HG03066 (cell line): ENCODE results near the gene CCDC167.

Experiments
- ATAC-seq: cut with Tn5 transposase; IDR thresholded peaks from one replicate; pipeline ENCODE4 v1.9.1; 2021; ENCODE audit warnings: low read depth; ENCODE audit not compliant: unreplicated experiment

CCDC167 gene

DNA sequence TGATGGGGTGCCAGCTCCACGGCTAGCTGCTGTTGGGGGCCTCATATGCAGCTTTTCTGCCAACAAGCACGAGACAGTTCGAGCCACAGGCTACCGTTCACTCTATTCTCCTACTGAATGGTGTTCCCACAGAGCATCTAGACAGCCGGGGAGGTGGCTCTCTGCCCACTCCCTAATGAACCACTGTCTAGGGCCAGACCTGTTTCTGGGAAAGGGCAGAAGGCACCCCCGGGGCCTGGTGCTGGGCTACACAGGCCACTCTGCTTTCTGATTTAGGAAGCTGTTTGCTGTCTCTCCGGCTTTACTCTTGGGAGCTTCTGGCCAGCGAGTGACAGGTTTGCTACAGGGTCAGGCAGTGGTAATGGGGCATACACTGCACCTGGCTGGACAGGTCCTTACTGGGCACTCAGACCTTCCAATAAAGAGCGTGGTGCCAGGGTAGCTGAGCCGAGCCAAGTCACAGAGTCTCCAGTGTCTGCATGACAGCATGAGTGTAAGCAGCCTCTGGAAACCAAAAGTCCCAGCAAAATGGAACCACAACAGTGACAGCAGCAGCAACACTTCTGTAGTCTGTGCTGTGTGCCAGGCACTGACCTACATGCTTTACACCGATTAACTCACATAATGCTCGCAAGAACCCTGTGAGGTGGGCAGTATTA, 8.4 kb downstream of the CCDC167 start:
- ATAC-seq = no peak

DNA sequence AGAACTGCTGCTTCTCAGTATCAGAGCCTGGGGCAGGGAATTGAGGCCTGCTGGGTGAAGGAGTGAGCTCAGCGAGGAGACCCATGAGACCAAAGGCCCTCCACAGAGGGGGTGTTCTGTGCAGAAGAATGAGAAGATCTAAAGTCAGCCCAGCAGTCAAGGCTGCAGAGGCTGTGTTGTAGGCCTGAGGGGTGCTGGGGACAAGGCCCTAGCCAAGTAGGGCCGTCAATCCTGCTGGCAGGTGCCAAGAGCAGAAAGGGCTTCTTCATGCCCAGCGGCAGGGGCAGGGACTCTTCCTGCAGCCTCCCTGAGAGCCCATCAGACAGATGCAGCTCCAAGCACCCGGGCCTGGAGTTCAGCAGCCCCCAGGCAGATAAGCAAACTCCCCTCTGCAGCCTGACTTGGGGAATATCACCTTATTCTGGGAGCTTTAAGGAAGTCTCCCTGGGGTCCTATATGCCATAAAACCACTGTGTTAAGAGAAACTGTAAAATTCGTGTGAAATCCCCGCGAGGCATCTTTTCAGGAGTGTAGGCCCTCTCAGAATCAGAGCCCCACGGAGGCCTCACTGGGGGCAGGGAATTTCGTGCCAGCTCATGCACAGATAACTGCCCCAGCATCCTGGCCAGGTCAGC, 9.0 kb downstream of the CCDC167 start:
- no peak for ATAC-seq

DNA sequence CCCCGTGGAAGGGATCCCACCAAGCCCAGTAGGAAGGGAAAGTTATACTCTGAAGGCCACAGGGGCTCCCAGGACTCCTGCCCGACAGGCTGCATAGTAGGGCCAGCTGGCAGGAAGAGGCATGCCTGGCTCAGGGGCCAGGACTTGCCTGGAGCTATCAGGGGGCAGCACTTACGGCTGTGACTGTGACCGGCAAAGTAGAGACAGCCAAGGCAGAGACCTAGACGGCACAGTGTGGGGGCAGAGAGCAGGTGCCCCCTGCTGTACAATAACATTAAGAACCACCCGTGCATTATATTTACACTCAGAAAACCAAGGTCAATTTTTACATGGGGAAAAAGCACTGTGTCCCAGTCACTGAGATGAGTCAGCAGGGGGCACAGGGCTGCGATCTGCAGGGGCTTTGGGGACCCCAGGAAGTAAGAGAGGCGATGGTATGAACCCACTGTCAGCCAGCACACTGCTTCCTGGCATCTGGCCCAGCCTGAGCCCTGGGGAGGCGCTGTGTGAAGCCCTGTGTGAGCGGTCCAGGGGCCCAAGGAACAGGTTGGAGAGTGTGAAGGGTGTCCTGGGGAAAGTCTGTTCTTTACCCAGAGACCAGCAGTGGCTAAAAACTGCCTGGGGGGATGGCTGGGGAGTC, 9.9 kb downstream of the CCDC167 start:
- no peak for ATAC-seq

DNA sequence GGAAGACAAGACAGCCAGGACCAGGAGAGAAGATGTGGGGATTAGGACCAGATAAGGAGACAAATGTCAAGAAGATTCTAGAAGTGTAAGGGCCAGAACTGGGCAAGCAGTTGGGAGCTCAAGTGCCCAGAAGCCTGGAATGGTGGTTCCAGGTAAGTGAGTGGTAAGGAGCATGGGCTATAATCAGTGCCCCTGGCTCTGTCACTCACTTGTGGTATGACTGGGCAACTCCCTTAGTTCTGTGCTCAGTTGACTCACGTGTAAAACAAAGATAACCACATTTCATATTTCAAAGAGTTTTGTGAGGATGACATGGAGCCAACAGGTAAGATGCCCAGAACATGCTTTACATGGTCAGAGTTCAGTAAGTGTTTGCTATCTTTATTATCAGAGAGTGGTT, 11.2 kb downstream of the CCDC167 start:
- no peak for ATAC-seq

DNA sequence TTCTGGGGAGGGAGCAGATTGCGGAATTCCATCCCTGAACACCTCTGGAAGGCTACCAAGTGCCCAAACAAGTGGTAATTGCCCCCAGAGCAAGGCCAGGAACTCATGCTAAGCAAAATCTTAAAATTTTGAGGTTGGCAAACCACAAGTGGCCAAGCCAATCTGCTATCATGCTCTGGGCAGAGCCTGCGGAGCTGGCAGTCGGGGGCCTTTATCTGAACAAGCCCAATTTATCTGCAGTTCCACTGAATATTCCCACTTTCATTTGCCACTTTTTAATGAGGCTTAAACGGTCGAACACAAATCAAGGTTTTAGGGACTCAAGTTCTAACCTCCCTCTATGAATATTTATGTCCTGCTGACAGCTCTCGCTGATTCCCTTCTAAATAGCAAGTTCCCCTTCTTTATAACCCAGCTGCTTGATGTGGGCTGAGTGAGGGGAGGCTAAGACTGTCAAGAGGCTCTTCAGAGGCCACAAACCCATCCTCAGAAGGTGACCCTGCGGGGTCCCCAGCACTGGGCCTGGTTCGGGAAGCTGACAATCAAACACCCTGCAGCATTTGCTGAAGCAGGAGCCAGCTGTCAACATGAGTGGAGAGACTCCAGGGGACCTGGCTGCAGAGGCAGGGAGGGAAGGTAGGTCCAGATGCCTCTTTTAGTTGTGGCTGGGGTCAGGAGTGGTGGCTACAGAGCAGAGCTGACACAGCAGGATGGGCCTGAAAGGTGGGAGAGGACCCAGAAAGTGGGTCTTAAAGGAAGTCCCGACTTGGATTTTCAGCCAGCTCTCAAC, 11.9 kb downstream of the CCDC167 start:
- no peak for ATAC-seq

DNA sequence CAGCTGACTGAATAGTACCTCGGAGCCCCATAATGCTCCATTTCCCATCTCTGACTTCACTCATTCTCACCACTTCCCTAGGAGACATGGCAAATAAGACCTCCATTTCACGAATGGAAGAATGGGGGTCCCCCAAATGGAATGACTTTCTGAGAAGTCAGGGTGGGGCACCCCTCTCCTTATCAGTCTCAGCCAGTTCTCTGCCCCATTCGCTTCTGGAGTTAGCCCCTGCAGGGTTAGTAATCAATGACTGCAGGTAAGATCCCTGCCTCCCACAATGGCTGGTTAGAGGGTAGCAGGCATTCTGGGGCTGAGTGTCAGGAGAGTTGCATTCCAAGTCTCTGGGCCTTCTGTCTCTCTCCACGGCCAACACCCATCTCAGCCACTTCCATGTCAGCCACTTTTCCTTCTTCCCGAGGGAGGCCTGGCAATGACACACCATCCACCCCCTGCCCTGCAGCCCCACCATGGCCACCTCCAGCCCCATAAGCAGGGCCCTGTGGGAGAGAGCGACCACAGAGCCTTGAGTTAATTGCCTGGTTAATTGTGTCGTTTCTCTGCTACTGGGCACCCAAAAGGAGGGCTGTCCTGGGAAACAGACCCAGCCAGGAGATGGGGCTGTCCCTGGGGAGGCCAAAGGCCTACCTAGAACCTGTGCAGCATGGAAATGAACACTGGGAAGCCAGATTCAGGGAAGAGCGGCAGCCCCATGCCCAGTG, 13.4 kb downstream of the CCDC167 start:
- no peak for ATAC-seq

DNA sequence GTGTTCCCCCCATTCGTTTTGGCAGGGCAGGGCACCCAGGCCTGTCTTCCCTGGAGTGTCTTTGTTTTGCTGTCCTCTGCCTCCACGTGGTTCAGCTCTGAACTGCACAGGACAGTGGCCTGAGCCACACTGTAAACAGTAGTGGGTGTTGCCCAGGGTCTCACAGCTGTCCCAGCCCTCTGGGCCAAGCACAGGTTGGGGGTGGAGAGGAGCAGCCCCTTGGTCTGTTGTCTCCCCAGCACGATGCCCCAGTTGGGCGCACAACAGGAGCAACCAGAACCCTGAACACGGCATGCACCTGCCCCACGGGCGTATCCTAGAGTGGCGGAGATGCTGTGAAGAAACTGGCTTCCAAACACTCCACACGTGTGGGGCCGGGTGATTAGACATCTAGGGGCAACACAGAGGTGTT, 14.4 kb downstream of the CCDC167 start:
- ATAC-seq = no peak

DNA sequence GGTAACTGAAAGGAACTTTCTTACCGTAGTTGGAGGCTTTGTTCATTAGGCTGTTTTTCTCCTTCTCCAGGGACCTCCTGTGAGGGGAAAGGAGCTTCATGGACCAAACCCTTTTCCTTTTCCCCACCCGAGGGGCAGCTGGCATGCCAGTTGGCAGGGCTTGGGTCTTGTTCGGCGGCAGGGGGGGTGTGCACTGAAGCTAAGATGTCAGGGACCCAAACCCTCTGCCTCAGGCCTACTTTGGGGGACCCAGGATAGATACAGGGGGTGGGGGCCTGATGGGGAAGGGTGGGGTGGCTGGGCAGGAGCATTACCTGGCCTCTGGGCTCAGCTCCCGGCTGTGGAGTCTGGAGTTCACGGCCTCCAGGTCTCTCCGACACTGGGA, 14.9 kb downstream of the CCDC167 start:
- no peak for ATAC-seq

DNA sequence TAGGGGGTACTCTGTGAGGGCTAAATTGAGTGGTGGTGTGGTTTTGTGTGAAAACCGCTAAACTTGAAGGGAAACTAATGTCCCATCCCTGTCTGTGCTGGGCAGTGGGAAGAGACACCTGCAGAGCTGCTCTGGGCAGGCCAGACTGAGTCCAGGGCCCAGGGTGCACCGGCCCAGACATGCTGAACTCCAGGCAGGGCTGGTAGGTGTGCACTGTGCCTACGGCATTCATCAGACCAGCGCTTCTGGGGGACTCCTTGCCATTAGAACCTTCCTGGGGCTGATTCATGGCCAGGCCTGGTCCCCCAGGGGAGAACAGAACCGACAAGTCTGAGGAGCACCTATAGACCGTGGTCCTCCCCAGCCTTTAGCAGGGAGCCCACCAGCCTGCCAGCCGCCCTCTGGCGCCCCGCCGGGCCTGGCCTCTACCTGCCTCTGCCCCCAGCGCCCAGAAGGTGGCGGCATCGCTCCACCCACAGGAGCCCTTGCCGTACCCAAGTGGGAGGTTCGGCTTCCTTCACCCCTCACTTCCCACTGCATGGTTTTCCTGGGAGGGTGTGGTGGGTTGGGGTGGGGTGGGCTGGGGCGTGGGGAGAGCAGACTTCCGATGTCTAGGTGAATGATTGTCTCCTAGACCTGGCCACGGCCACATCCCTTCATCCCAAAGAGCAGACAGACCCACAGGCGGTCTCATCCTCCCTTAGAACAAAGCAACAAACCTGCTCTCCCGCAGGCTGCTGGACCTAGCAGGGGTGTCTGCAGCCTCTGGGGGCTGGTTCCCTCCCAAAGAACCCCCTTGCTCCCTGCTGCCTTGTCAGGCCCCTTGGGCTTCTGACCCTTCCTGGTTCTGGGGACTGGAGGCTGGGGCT, 15.5 kb downstream of the CCDC167 start:
- no peak for ATAC-seq

DNA sequence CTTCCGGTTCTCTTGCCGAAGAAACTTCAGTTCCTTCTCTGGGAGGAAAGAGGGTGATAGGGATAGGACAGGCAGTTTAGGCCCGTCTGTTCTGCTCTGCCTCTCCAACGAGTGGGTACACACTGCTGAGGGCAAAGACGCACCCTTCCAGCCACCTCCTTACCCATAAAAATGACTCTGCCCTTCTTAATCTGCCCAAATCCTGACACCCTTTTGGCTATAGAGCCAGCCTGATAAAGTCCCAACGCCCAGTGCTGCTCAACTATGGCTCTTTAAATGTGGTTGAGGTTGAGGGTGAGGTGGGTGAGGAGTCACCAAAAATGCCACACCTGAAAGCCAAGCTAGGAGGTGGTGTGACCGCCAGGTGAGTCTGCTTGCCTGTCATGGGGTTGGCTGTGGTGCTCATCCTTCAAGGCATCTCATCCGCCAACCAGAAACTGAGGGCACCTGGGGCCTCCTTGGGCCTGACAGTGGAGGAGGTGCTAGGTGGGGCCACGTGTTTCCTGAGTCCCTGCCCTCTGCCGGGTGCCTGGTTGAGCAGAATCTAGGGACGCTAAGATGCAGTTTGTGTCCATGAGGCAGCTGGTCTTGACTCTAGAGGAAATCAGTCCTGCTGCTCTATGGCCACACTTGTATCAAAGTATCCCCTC, 16.3 kb downstream of the CCDC167 start:
- no peak for ATAC-seq

DNA sequence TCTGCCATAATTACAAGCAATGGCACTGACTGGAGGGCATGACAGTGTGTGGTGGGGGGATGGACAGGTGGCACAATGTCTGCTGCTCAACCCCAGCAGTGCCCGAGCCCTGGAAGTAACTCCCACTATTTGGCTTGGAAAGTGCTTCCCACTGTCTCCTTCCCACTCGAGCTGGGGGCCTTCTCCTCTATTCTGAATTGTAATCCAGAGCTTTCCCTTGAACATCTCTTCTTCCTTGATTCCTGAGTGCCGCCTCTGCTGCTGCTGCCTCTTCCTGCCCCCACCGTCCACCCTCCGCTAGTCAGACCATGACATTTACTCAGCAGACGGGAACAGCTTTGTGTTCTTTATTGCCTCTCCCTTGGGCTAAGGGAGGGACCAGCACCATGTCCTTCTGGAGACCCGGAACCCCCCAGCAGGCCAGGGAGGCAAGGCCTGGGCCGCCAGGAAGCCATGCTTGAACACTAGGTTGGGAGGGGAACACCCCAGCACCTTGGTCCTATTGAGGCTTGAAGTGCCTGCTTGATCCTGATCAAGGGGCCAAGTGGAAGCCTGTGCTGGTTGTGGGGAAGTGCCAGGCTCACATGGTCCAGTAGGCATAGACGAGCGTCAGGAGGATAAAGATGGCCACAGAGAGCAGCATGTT, 17.0 kb downstream of the CCDC167 start:
- no peak for ATAC-seq

DNA sequence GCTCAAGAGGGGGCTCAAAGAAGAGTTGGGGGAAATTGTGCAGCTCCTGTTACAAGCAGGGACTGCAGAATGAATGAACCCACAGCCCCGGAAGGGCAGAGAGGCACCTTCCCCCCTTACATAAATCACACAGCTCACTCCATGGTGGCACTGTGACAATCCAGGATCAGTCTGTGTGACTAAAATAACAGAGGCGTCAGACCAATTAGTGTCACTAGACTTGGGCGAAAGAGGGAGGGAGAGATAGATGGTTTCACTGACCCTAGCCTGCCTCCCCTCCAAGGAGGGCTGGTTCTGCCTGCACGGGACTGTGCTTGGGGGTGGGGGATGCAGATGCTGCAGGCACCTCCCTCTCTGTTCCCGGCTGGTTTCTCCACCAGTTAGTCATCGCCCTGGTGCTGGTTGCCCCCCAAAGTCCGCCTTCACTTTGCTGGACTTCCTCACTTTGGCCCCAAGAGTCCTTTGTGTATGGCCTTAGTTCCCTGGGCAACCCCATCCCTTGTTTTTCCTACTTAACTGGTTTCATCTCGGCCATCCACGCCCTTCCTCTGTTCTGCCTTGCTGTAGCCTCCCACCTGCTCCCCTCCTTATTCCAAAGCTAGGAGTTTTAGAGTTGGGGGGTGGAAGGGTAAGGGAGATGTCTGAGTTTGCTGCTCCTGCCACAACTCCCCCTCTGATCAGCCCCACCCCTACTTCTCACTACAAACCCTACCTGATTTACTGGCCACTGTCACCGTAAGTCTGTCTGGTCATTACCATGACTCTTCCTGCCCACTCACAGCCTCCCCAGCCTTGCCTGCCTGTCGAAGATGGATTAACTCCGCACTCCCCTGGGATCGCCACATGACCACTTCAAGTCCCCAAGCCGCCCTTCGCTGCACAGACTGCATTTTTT, 17.7 kb downstream of the CCDC167 start:
- ATAC-seq = no peak

DNA sequence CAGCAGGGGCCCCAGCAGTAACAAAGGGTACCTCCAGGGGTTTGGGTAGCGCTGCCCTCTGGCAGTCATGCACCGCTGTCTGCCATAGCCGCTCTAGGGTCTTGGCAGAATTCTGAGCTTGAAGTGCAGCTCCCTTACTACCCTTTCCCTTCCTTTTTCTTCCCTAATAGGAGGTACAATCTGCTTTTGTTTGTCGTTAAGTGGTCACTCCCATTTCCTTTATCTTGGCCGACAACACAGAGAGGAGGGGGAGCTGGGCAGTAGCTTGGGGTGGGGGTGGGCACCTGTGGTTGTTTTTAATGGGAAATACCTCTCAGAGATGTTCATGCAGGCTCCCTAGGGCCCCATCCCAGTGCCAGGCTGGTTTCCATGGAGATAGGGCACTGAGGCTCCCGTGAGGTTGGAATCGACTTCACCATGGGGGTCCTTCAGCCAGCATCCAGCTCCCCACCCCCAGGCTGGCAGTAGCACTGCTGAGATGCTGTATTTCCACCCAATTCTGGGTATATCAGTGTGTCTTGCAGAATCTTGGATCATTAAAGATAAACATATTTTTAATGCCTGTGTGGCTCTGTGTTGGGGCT, 18.6 kb downstream of the CCDC167 start:
- ATAC-seq = no peak

DNA sequence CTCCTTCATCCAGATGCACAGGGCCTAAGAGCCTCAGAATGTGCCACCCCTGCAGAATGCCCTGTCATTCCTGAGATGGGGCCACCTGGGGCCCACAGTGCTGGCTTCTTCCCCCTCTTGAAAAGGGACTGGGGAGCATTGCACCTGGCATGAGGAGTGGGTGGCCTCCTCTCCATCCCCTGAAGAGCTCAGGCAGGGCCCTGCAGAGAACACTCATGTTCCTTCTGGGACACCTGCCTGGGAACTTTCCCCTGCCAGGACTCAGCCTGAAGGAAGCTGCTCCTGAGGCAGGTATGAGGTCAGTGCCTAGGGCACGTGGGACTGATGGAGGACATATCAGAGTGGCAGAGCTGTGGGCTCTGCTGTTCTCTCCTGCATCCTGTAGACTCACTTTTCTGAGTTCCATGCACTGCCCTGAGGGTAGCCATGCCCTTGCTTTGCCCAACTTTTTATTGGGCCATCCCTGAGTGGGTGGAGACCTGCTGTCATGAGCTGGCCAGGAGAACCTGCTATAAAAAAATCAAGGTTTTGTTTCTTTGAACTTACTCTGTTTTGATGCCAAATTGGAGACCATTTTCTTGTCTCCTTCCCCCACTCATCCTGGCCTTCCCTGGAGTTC, 19.5 kb downstream of the CCDC167 start:
- ATAC-seq = no peak

DNA sequence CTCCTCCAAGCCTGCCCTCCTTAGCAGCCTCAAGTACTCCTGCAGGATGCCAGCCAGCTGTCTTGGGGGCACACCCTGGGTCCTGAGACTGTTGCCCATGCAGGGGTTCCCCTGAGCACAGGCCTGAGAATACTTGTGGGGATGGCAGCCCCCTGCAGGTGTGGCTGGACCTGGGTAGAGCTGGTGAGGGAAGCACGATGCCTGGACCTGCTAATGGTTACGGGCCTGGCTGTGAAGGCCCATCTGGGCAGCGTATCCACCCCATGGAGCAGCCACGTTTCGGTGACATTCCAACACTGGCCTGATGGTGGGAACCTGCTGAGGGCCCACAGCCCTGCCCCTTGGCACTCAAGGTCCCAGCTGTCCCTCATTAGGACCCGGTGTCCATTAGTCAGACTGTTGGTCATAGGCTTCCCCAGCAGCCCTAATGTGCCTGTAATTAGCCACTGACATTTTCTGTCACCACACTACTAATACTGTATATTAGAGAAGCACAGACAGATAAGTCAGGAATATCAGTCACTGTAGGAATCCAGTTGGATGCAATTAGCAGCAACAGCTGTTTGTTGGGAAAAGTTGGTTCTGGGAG, 20.3 kb downstream of the CCDC167 start:
- no peak for ATAC-seq

DNA sequence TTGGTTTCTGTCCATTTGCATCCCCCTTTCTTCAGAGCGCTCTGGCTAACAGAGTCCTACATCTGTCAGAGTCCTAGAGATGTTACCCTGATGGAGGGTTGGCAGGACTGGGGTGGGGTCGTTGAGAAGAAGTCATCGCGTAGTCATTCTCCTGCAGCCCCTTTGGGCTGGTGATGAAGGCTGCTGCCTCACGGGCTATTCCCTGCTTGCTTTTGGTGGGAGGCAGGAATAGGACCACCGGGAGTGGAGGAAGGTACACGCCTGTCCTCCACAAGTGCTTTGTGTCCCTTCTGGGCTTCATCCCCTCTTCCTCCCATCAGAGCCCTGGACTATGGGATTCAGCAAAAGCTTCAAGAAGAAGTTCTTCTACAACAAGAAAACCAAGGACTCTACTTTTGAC, 20.9 kb downstream of the CCDC167 start:
- ATAC-seq = no peak
